K562 (cell line): ENCODE measurements around the gene NOSTRIN. TPM values are rescaled to one million over a fixed set of nuclear protein-coding genes. Genes with fewer than 3 reads are reported as not detected.

Experiments used
- ARID3B ChIP-seq: fragments of 250-450 bp; sonication (Bioruptor Pico); IDR thresholded peaks from 2 replicates; pipeline ENCODE4 v1.4.0; 2020; ENCODE audit warnings: borderline replicate concordance
- ATF7 ChIP-seq: fragments of 450-650 bp; IDR thresholded peaks from 2 replicates; pipeline ENCODE4 v1.7.1; 2014; ENCODE audit warnings: mild to moderate bottlenecking, moderate library complexity
- CEBPZ ChIP-seq: fragments of 150-350 bp; IDR thresholded peaks from 2 replicates; pipeline ENCODE4 v1.6.1; 2014; ENCODE audit warnings: low read depth, mild to moderate bottlenecking, low read length, borderline replicate concordance
- CREB1 ChIP-seq, 2 experiments: sonication (generic) in 1 of 2; formaldehyde crosslinking in 1 of 2; IDR thresholded peaks; 2 replicates each; pipeline versions ENCODE4 v1.6.1 to v1.8.0; 2012 to 2022; ENCODE audit warnings: inconsistent platforms in 1 of 2, mild to moderate bottlenecking in 1 of 2, missing genetic modification reagents in 1 of 2, moderate library complexity in 1 of 2
- EP300 ChIP-seq: IDR thresholded peaks from 2 replicates; pipeline ENCODE4 v1.6.1; 2012; ENCODE audit warnings: low read length, improper control_type of control experiment
- HIVEP1 ChIP-seq: fragments of 250-450 bp; sonication (Bioruptor Pico); IDR thresholded peaks from 2 replicates; pipeline ENCODE4 v1.4.0; 2020; ENCODE audit warnings: mild to moderate bottlenecking
- KLF16 ChIP-seq: IDR thresholded peaks from 2 replicates; pipeline ENCODE4 v1.6.1; 2016; ENCODE audit warnings: antibody characterized with exemption
- MTA2 ChIP-seq: fragments of 450-650 bp; IDR thresholded peaks from 2 replicates; pipeline ENCODE4 v1.6.1; 2016; ENCODE audit warnings: low read depth
- NFIX ChIP-seq: fragments of 250-450 bp; sonication (Bioruptor Pico); IDR thresholded peaks from 2 replicates; pipeline ENCODE4 v1.4.0; 2020; ENCODE audit warnings: low read depth, mild to moderate bottlenecking, moderate library complexity
- PHB ChIP-seq: fragments of 250-450 bp; sonication (Bioruptor Pico); IDR thresholded peaks from 2 replicates; pipeline ENCODE4 v1.5.0; 2021
- RFX5 ChIP-seq: IDR thresholded peaks from 2 replicates; pipeline ENCODE4 v1.6.1; 2011; ENCODE audit warnings: low read depth, mild to moderate bottlenecking, improper control_type of control experiment, low read length
- SAFB ChIP-seq: fragments of 200-400 bp; formaldehyde crosslinking; IDR thresholded peaks from 2 replicates; pipeline ENCODE4 v1.6.1; 2017; ENCODE audit warnings: low read depth, low read length, borderline replicate concordance
- SAFB2 ChIP-seq: fragments of 200-400 bp; formaldehyde crosslinking; IDR thresholded peaks from 2 replicates; pipeline ENCODE4 v1.6.1; 2018; ENCODE audit warnings: borderline replicate concordance, low read length, low read depth, moderate library complexity; ENCODE audit not compliant: severe bottlenecking
- SREBF1 ChIP-seq: fragments of 150-350 bp; IDR thresholded peaks from 2 replicates; pipeline ENCODE4 v1.6.1; 2014; ENCODE audit warnings: antibody characterized with exemption, low read depth, low read length, borderline replicate concordance
- UBTF ChIP-seq, 2 experiments: IDR thresholded peaks; 2 replicates each; pipeline ENCODE4 v1.6.1; 2012; ENCODE audit warnings: improper control_type of control experiment in 2 of 2, low read depth in 2 of 2, low read length in 2 of 2, borderline replicate concordance in 1 of 2
- ZBED1 ChIP-seq: IDR thresholded peaks from 2 replicates; pipeline ENCODE4 v1.6.1; 2014
- ZBTB12 ChIP-seq: fragments of 250-450 bp; sonication (Bioruptor Pico); IDR thresholded peaks from 2 replicates; pipeline ENCODE4 v1.4.0; 2020
- ZKSCAN1 ChIP-seq: fragments of 150-350 bp; IDR thresholded peaks from 2 replicates; pipeline ENCODE4 v1.6.1; 2016; ENCODE audit warnings: low read depth, low read length
- ZNF143 ChIP-seq: sonication (generic); formaldehyde crosslinking; IDR thresholded peaks from 2 replicates; pipeline ENCODE4 v1.9.0; 2022; ENCODE audit warnings: mild to moderate bottlenecking, missing genetic modification reagents
- ZNF146 ChIP-seq: IDR thresholded peaks from one replicate; pipeline ENCODE4 v1.6.1; 2018; ENCODE audit warnings: missing compliant biosample characterization; ENCODE audit not compliant: unreplicated experiment
- ZNF184 ChIP-seq: sonication (generic); formaldehyde crosslinking; IDR thresholded peaks from 2 replicates; pipeline ENCODE4 v1.5.0; 2020; ENCODE audit warnings: missing genetic modification reagents
- ZNF41 ChIP-seq: fragments of 250-450 bp; sonication (Bioruptor Pico); conservative IDR thresholded peaks from 2 replicates; pipeline ENCODE4 v1.4.0; 2020; ENCODE audit warnings: mild to moderate bottlenecking
- ZNF644 ChIP-seq: fragments of 200-800 bp; sonication (Bioruptor generic); IDR thresholded peaks from 2 replicates; pipeline ENCODE4 v1.6.1; 2016; ENCODE audit warnings: low read depth, missing genetic modification characterization, missing compliant biosample characterization
- polyA plus RNA-seq, 8 experiments: library from polyadenylated mRNA; depleted of rRNA in 4 of 8; stranded (reverse) in 5 of 8; unstranded in 3 of 8; fragments of >200 nt; fragmentation: Nextera tagmentation in 2 of 8; fragmentation: Illumina TruSeq in 1 of 8; extraction: Ambion mirVana in 2 of 8; extraction: Trizol in 1 of 8; gene quantifications; 2 replicates each; pipeline versions ENCODE4 v1.2.1 to v1.2.3, GENCODE V29; 2011 to 2014; ENCODE audit warnings: inconsistent platforms in 1 of 8, missing spikeins in 1 of 8
- total RNA-seq, 7 experiments: library from RNA; depleted of rRNA in 6 of 7; stranded (reverse); fragments of >200 nt in 6 of 7; fragmentation: Illumina TruSeq in 2 of 7; extraction: Trizol in 2 of 7; gene quantifications; 2 replicates each; pipeline versions ENCODE4 v1.2.1 to v1.2.3, GENCODE V29; 2011 to 2021; ENCODE audit warnings: low replicate concordance in 1 of 7

The NOSTRIN gene
- total and polyA plus RNA-seq, 9 of the 15 experiments (the other 6 are each of a cell fraction or from before 2014, with no cell fraction given), result 26.7 to 82.9 (median 56.3) TPM

GRCh38 chr2:168796090-168796577 is 6.3 kb upstream of the NOSTRIN start (continued):
- TF ChIP-seq SAFB (no peak), ARID3B (CRISPR knock-in tag) (no peak), ZKSCAN1 (no peak), SAFB2 (no peak), ZBTB12 (CRISPR knock-in tag) (no peak), CEBPZ (no peak), NFIX (CRISPR knock-in tag) (no peak), ATF7 (no peak), ZNF644 (tag) (no peak), SREBF1 (no peak), CREB1 (IDR thresholded peaks at IDR 0.05) (peak; percentile 7; the same call in 1 of the 2 replicates), CREB1 (CRISPR knock-in tag; IDR thresholded peaks at IDR 0.05) (no peak), ZNF143 (no peak), ZNF41 (CRISPR knock-in tag) (no peak), ZBED1 (no peak), EP300 (no peak), ZNF184 (no peak), HIVEP1 (CRISPR knock-in tag) (no peak), MTA2 (no peak), ZNF146 (no peak), RFX5 (no peak), PHB (CRISPR knock-in tag) (no peak), UBTF (IDR thresholded peaks at IDR 0.05; ENCODE audit: borderline replicate concordance in 1 of 2, low read depth in 2 of 2, low read length in 2 of 2) (no peak), KLF16 (no peak)
